ENCODE measurements around the gene MMP24.

The MMP24 gene

GRCh38 chr20:35277531-35278395 is 51.3 kb downstream of the MMP24 start, which contains the start of gene MMP24OS:
Gene MMP24OS (minus strand): TSS chr20:35278122. CDS start chr20:35277929, 193 bp downstream.
- DNase-seq (ENCODE audit: low read depth in 2 of 3, low spot score in 1 of 3): peak; percentile 79 to 85 (median 81)

GRCh38 chr20:35279040-35279439 is 52.5 kb downstream of the MMP24 start:
- DNase-seq (ENCODE audit: low read depth in 2 of 3, low spot score in 1 of 3): no peak

GRCh38 chr20:35279533-35280174 is 53.2 kb downstream of the MMP24 start:
- DNase-seq (ENCODE audit: low read depth in 2 of 3, low spot score in 1 of 3): no peak

- DNase-seq (ENCODE audit: low read depth in 2 of 3, low spot score in 1 of 3): no peak
These were observed 54.0 kb downstream of the MMP24 start for GRCh38 chr20:35280523-35280922.

GRCh38 chr20:35281506-35282101 is 55.1 kb downstream of the MMP24 start:
- DNase-seq (ENCODE audit: low read depth in 2 of 3, low spot score in 1 of 3): no peak

GRCh38 chr20:35283441-35284266 is 57.2 kb downstream of the MMP24 start:
- no peak for DNase-seq (ENCODE audit: low read depth in 2 of 3, low spot score in 1 of 3)

GRCh38 chr20:35284267-35284991 is 57.9 kb downstream of the MMP24 start, which contains the start of gene EIF6:
Gene EIF6 (minus strand): TSS chr20:35284772. CDS start chr20:35284487, 285 bp downstream.
- DNase-seq (ENCODE audit: low read depth in 2 of 3, low spot score in 1 of 3): peak; percentile 67 to 75 (median 74)

GRCh38 chr20:35284992-35285805 is 58.7 kb downstream of the MMP24 start:
- no peak for DNase-seq (ENCODE audit: low read depth in 2 of 3, low spot score in 1 of 3)

GRCh38 chr20:35285806-35286076 is 59.3 kb downstream of the MMP24 start:
- no peak for DNase-seq (ENCODE audit: low read depth in 2 of 3, low spot score in 1 of 3)

- no peak for DNase-seq (ENCODE audit: low read depth in 2 of 3, low spot score in 1 of 3)
These were observed 59.8 kb downstream of the MMP24 start for GRCh38 chr20:35286077-35286898.

GRCh38 chr20:35286899-35287508 is 60.5 kb downstream of the MMP24 start:
- DNase-seq (ENCODE audit: low read depth in 2 of 3, low spot score in 1 of 3): no peak

- DNase-seq (ENCODE audit: low read depth in 2 of 3, low spot score in 1 of 3): no peak
These were observed 61.2 kb downstream of the MMP24 start for GRCh38 chr20:35287509-35288324.

- DNase-seq (ENCODE audit: low read depth in 2 of 3, low spot score in 1 of 3): no peak
These were observed 62.0 kb downstream of the MMP24 start for GRCh38 chr20:35288325-35289060.

GRCh38 chr20:35290186-35290886 is 63.8 kb downstream of the MMP24 start:
- DNase-seq (ENCODE audit: low read depth in 2 of 3, low spot score in 1 of 3): no peak

- DNase-seq (ENCODE audit: low read depth in 2 of 3, low spot score in 1 of 3): no peak
These were observed 64.5 kb downstream of the MMP24 start for GRCh38 chr20:35290887-35291417.
